SHP77 (cell line): ENCODE measurements around the gene CSF1.
"Not testable (repeated sequence)": the region's sequence is repeated elsewhere in the genome, so short reads cannot be mapped to it uniquely, and the experiment has no call there.

Experiments used
- DNase-seq, 2 experiments: peaks; one replicate each; lab custom pipeline; 2025; lab: John Stamatoyannopoulos, UW

The CSF1 gene

GRCh38 chr1:109910123-109910962, at the start of gene CSF1:
CSF1 (plus strand) TSS chr1:109910849; CDS start chr1:109911024, 175 bp downstream.
- DNase-seq = no peak

- DNase-seq = not testable (repeated sequence)
Measured at GRCh38 chr1:109861616-109862015, 49.0 kb upstream of the CSF1 start.

DNA sequence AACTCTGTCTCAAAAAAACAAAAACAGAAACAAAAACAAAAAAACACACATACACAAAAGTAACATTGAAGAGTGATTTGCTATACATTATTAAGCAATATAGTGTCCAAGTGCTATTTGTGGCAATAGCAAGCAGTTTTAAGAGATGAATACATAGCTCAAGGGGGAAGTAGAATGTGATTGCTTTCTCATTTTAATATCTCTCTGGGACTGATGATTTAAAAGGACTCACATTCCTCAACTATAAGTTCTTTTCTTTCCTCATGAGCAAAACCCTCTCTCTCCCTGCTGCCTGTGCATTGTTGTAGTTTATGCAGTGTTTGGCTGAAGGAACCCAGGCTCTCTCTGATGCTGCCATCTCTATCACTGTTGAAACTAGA, 47.0 kb upstream of the CSF1 start:
- no peak for DNase-seq

DNA sequence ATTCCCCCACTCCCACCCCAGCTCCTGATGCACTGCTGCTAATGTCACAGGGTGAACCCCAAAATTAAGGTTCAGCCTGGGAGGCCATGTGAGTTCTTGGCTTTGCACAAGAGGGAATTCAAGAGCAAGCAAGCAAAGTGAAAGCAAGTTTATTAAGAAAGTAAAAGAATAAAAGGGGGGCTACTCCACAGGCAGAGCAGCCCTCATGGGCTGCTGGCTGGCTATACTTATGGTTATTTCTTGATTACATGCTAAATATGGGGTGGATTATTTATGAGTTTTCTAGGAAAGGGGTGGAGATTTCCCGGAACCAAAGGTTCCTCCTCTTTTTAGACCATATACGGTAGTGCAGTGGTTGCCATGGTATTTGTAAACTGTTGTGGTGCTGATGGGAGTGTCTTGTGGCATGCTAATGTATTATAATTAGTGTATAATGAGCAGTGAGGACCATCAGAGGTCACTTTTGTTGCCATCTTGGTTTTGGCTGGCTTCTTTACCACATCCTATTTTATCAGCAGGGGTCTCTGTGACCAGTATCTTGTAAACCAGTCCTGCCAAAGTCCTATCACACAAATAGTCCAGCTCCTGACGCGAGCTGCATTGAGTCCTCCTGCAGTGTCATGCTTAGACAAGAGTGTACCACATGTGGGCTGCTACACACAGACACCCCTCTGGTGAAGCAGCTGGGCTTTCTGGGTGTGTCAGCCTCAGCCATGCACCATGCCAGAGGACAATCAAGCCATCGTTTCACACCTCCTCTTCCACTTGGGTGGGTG, 46.4 kb upstream of the CSF1 start:
- no peak for DNase-seq

- DNase-seq = no peak
Measured at GRCh38 chr1:109864930-109865612, 45.6 kb upstream of the CSF1 start.

DNA sequence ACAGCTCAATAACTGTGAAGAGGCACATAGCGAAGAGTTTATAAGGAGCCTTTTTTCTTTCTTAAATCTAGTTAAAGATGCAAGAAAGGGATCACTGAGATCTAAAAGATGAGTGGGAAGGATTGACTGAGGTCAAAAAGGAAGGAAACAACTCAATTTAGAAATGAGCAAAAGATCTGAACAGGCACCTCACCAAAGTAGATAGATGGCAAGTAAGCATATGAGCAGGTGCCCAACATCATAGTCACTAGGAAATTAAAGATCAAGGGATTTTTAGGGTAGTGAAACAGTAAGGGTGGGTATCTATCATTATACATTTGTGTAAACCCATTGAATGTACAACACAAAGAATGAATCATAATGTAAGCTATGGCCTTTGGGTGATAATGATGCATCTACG, 44.6 kb upstream of the CSF1 start:
- no peak for DNase-seq

- no peak for DNase-seq
Measured at GRCh38 chr1:109873278-109874175, 37.1 kb upstream of the CSF1 start.

- no peak for DNase-seq
Measured at GRCh38 chr1:109874445-109874844, 36.2 kb upstream of the CSF1 start.

GRCh38 chr1:109875874-109876273, 34.8 kb upstream of the CSF1 start:
- no peak for DNase-seq

- no peak for DNase-seq
Measured at GRCh38 chr1:109876617-109877316, 33.9 kb upstream of the CSF1 start.

DNA sequence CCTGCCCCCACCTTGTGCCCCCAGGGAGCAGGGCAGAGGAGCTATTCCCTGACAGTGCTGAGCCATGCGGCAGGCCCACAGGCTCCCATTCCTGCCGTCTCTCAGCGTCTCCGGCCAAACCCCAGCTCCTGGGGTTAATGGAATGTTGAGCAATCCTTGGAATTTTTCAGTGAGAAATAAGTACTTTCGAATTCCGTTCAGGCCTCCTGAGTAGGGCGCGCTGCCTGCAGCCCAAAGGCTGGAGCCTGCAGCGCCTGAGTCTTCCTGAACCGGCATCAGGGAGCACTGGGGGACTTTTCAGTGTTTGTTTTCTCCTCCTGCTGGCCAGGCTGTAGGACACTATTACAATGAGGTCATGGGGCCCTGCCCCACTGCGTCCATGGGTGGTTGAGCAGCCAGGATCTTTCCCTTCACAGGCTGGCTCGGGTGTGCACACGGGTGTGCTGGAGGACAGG, 33.3 kb upstream of the CSF1 start:
- DNase-seq = no peak

GRCh38 chr1:109877776-109878175, 32.9 kb upstream of the CSF1 start:
- DNase-seq = no peak

- DNase-seq = no peak
Measured at GRCh38 chr1:109878531-109879104, 32.0 kb upstream of the CSF1 start.

- DNase-seq = not testable (repeated sequence)
Measured at GRCh38 chr1:109879371-109879770, 31.3 kb upstream of the CSF1 start.

DNA sequence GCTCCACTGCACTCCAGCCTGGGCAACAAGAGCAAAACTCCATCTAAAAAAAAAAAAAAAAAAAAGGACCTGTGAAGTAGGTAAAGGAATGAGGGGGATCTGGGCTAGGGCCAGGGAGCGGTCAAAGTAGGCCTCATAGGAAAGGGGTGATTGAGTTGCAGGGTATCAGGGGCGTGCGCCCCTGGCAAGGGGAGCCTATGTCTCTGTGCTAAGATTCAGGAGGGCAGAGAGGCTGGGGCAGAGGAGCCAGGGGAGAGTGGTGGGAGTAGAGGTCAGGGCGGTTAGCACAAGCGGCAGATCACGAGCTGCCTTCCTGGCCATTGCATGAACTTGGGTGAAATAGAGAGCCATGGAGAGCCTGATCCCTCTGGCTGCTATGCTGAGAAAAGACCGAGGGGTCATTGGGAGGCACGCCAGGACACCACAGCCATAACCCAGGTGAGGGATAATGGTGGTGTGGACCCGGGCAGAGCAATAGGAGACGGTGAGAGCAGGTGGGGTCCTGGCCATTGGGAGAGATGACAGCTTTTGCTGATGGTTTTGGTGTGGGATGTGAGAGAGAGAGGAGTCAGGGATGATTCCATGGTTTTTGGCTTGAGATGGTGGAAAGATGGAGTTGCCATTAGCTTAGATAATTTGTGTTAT, 30.6 kb upstream of the CSF1 start:
- no peak for DNase-seq

DNA sequence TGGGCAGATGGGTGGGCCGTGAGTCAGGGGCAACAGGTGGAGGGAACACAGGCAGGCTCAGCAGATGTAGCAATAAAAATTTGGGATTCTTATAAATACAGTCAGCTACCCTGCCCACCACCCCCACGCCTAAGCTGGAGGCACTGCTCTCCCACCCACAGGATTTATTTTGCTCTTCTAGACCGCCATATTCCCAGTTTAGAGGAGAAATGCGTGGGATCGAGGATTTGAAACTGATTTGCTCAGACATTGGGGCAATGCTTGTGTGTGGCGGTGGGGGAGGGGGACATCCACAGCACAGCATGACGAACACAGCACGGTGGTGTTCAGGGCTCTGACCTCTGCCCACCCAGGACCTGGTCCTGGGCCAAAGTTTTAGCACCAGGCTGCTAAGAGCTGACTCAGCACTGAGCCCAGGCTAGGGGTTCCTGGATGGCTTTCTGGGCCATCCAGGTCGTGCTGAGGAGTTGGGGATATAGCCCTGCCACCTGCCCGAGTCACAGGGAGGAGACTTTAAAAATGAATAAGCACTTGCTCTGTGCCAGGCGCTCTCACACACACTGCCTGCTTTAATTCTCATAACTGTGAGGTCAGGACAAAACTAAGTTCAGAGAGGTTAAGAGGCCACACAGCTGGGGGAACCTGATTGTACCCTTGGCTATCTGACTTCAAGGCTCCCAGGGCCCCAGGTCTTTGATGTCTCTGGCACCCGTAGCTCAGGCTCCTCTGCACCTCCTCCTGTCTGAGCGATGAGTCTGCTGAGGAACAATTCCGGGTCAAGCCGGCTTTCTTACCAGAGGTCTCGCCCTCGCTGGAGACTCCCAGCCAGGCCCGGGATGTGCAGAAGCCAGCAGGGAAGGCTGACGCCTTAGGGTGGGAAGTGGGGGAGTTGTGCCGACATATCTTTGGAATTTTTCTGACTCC, 29.4 kb upstream of the CSF1 start:
- no peak for DNase-seq

- DNase-seq = no peak
Measured at GRCh38 chr1:109881906-109882287, 28.8 kb upstream of the CSF1 start.

- no peak for DNase-seq
Measured at GRCh38 chr1:109882288-109883245, 28.1 kb upstream of the CSF1 start.
